Midbrain (tissue), 1 donor: ENCODE data around the gene PLA2G2D.

ENCODE experiments used
- DNase-seq: peaks from one replicate; lab custom pipeline; 2025; lab: John Stamatoyannopoulos, UW

Gene PLA2G2D

DNA sequence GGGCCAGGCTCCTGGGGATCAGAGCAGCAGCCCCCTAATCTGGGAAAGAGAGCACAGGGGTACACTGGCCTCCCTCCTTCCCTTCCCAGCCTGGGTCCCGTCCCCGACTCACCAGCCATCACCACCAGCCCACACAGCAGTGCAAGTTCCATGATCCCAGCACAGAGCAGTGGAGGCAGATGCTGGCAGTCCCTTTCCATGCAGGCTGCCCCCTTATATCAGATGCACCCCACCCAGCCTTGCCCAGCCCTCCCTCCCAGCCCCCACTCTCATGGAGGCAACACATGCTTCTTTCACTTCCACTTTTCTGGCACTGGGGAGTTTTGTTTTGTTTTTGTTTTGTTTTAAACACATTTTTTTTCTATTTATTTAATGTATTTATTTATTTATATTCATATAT lies at the start of gene PLA2G2D:
TSS of gene PLA2G2D (minus strand) at position 190 of the 400 bp plus-strand sequence. CDS start at position 152, 38 bp downstream.
- DNase-seq, result no peak

DNA sequence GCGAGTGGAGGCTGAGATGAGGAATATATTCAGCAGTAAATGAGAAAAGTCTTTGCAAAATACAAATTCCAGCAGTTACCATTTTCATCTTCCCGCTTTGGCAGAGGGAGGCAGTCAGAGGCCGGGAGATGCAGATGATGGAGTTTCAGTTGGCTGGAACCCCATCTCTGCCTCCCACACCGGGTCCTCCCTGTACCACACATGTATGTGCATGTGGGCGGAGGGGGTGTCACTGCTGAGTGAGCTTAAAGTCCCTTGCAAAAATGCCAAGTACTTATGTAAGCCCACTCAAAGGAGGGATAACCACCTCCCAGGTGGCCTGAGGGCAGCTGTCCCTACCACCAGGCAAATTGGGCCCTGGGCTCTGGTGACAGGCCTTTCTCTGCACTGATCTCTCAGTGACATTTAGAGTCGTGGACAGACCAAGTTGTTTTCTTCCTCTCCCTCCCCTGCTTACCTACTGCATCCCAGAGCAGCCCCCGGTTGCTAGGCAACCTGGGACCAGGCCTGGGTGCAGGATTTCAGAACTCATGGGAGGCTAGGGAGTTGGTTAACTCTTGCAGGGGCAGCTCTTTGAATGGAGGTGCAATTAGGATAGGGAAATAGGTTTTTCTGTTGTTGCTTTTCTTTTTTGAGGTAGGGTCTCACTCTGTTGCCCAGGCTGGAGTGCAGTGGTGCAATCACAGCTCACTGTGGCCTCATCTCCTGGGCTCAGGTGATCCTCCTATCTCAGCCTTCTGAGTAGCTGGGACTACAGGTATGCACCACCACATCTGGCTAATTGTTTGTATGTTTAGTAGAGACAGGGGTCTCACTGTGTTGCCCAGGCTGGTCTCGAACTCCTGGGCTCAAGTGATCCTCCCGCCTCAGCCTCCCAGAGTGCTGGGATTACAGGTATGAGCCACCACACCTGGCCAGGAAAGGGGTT lies 49.5 kb upstream of the PLA2G2D start:
- DNase-seq, result no peak

DNA sequence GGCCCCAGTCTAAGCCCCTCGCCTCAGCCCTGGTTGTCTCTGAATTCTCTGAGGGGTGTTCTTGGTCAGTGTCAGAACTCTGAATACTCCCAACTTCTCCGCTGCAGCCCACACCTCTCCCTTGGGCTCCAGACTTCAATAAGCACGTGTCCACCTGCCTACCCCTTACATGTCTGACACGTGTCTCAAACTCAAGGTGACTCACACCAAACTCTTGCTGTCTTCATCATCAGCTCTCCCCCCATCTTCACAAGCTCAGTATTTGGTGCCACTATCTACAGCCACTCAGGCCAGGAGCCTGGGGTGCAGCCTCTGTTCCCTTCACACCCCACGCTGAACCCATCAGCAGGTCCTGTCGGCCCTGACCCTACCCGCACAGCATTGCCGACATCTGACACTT lies 47.8 kb upstream of the PLA2G2D start:
- DNase-seq, result no peak

GRCh38 chr1:20166051-20166450 lies 46.7 kb upstream of the PLA2G2D start:
- DNase-seq, result no peak

- DNase-seq, result no peak
Observed at GRCh38 chr1:20165522-20165951, 46.2 kb upstream of the PLA2G2D start.

DNA sequence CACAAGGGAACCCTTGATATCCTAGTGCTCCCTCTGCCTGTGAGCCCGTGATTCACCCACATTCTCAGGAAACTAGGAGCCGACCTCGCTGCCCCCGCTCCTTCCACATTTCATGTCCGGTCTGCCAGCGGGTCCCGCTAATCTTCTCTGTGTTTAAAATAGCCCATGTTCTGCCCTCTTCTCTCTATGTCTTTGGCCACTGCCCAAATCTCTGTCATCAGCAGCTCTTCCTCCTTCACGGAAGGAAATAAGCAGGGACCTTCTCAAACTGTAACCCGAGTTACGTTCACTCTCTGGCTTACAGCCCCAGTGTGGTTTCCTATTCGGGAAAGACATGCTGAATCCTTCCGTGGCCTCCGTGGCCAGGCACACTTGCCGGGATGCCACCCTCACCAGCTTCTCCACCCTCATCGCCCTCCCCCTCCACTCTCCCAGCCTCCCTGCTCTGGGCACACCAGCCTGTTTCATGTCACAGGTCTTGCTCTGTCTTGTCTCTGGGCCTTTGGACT lies 45.4 kb upstream of the PLA2G2D start:
- no peak for DNase-seq

- DNase-seq, result no peak
Observed at GRCh38 chr1:20160034-20160433, 40.7 kb upstream of the PLA2G2D start.

GRCh38 chr1:20158358-20159070 lies 39.2 kb upstream of the PLA2G2D start:
- no peak for DNase-seq

DNA sequence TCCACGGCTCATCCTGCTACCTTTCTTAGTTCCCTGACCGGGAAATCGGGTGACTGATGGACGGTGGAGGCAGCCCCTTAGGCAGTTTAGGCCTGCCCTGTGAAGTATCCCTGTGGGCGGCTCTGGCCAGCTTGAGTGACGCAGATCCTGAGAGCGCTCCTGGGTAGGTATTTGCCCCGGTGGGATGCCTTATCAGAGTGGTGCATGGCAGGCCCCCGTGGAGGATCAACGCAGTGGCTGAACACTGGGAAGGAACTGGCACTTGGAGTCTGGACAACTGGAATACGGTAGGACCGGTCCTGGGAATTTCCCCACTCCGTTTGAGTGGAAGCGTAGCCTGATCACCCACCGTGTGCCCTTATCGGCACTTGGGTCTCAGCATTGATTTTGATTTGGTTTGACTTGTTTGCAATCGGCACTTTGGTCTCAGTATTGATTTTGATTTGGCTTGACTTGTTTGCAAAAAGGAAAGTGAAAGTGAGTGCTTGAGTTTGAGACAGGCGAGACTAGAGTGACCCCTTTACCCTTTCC lies 35.0 kb upstream of the PLA2G2D start:
- DNase-seq, result no peak

DNA sequence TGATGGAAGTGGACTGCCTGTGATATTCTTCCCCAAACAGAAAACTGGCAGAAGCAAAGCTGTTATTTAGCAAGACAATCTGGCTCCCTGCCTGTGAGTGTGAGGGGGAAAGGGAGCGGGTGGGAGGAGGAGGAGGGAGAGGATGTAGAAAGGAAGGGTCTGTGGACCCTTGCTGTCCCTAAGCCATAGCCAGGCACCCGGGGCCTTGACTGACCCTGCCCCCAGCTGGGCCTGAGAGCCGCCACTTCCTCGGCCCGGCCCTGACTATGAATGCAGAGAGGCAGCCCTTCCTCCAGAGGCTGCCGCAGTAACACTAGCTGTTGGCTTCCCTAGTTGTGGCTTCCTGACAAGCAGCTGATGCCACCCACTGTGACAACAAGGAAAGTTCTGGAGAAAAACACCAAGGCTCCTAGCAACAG lies 33.7 kb upstream of the PLA2G2D start:
- peak; percentile 73 for DNase-seq

DNA sequence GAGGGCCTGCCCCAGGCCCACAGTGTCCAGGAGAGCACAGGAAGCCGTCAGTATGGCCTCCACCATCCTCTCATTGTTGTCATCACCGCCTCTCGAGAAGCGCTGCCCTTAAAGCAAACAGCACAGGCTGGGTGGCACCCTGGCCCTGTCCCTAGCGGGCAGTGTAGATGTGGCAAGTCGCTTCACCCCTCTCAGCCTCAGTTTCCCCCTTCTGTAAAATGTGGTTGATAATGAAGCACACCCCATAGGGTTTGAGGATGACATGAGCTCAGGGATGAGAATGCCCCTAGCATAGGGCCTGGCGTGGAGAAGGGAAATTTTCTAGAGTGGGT lies 33.2 kb upstream of the PLA2G2D start:
- no peak for DNase-seq

GRCh38 chr1:20151906-20152598 lies 32.7 kb upstream of the PLA2G2D start:
- DNase-seq, result peak; percentile 70

DNA sequence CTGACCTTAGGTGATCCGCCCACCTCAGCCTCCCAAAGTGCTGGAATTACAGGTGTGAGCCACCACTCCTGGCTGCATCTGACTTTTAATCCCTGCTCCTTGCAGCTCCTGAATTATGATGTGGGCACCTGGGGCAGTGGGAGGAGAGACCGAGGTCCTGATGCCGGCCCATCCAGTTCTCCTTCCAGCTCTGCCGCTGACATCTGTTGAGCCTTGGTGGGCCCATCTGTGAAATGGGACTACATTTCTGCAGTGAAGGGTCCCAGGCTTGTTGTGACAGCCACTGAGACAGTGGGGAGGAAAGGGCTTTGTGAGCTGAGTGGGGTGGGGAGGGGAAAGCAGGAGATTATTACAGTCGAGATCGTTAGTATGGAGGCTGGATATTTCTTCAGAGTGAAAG lies 31.6 kb upstream of the PLA2G2D start:
- DNase-seq, result no peak

GRCh38 chr1:20150326-20150705 lies 31.0 kb upstream of the PLA2G2D start:
- no peak for DNase-seq

DNA sequence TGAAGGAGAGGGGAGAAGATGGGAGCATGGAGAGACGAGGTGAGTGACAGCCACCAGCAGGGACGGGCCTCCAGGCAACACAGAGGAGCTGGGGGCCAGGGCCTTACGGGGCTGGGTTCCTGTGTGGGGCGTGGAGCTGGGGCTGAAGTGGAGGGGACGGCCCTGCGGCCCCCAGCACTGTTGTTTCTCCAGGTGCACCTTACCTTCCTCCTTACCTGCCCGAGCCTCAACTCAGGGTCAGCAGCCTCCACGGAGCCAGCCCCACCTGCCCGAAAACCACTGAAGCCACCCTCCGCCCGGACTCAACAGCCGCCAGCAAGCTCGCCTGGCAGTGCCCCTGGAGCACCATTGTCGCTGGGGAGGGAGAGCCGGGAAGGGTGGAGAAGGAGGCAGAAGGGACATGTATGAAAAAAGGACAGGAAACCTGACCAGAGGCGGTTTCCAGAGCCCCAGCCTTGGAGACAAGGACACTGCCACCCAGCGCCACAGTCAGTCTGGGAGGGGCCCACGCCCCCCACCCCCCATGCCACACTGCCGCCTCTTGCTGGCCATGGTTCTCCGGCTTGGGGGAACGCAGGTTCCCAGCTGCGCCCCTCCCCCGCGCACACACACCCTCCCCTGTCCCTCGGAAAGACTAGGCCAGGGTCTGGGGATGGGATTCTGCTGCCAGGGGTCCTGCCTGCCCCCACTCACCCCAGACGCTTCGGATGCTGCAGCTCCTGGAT lies 30.4 kb upstream of the PLA2G2D start:
- DNase-seq, result no peak

DNA sequence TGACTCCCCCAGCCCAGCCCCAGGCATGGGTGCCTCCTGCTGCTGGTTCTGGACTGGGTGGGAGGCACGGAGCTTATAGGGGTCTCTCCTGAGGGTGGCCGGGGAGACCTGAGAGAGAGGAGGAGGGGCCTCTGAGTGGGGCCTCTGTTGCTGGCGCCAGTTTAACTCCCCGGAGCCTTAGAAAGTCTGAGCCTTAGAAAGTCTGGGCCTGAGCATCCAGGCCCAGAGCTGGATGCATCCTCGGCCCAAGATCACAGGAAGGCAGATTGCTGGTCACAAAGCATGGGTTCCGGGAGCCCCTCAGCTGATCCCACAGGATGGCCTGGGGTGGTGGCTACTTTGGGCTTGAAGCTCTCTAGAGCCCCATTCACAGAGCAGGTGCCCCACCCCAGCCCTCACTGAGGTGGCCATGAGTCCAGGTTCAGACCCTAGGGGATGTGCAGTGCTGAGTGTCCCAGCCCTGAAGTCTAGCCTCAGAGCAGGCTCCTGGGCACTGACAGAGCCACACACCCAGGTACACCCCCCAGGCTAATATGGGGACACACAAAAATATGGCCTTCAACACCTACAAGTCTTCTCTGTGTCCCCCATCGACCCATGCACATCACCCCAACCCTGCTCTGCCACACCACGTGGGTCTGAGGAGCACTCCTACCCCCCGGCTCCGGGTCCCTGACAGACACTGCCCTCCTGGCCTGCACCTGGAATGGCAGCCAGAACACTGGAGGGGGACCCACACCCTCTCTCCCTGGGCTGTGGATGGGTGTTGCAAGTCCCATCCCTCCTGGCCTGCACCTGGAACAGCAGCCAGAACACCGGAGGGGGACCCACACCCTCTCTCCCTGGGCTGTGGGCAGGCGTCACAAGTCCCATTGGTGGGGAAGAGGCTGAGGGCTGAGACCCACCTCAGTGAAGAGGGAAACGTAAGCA lies 29.5 kb upstream of the PLA2G2D start:
- DNase-seq, result no peak

DNA sequence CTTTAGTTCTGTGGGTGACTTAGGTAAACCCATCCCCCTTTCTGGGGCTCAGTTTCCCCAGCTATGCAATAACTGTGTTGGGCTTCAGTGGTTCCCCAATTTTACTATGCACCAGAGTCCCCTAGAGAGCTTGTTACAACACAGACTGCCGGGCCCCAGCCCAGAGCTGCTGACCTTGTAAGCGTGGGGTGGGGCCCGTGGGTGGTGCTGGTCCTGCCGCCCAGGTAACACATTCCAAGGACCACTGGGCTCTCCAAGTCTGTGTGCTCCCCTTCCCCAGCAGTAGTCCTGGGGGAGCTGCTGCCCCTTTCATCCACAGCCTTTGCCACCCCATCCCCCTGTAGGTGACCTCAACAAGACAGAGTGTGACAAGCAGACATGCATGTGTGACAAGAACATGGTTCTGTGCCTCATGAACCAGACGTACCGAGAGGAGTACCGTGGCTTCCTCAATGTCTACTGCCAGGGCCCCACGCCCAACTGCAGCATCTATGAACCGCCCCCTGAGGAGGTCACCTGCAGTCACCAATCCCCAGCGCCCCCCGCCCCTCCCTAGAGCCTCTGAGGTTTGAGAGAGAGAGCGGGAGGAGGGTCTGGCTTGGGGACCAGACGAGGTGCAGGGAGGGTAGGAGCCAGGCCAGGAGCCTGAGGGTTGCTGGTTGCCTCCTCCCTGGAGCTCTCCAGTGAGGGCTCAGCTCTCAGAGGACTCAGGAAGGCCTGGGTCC lies 28.7 kb upstream of the PLA2G2D start:
- DNase-seq, result no peak

- no peak for DNase-seq
Observed at GRCh38 chr1:20143734-20144565, 24.6 kb upstream of the PLA2G2D start.

- DNase-seq, result no peak
Observed at GRCh38 chr1:20143318-20143717, 24.0 kb upstream of the PLA2G2D start.
